Fibroblast of lung (primary cell): ENCODE results near the gene MSH6.

ENCODE experiments used
- CTCF ChIP-seq, 2 donors: IDR thresholded peaks in 1 of 2; conservative IDR thresholded peaks in 1 of 2; 1 replicate in 1 of 2; 2 replicates in 1 of 2; pipeline ENCODE4 v1.5.1; 2011 to 2012; ENCODE audit warnings: low read length in 2 of 2, control low read depth in 1 of 2, inconsistent platforms in 1 of 2, low read depth in 1 of 2, mild to moderate bottlenecking in 1 of 2
- EZH2 ChIP-seq: IDR thresholded peaks from 2 replicates; pipeline ENCODE4 v1.5.1; 2012; ENCODE audit warnings: low read length, control low read depth, mild to moderate bottlenecking; ENCODE audit errors: missing control alignments

- TF ChIP-seq CTCF (conservative IDR thresholded peaks at IDR 0.05 in 1 of 2, IDR thresholded peaks at IDR 0.05 in 1 of 2; ENCODE audit: low read depth in 1 of 2, low read length in 2 of 2) = no peak
- no peak for TF ChIP-seq EZH2
Observed at GRCh38 chr2:47838249-47838648, 55.3 kb downstream of the MSH6 start.
